Right lobe of liver (tissue), 6 donors: Measurements from ENCODE around the gene ETFA. TPM values are rescaled to one million over a fixed set of nuclear protein-coding genes. Genes with fewer than 3 reads are reported as not detected.

Source experiments
- ATAC-seq, 4 donors: fragments of 200-7000 bp; cut with Tn5 transposase; one replicate each; pipeline ENCODE4 v1.9.1; 2020; ENCODE audit warnings: mild to moderate bottlenecking in 4 of 4, moderate library complexity in 4 of 4
- DNase-seq, 3 donors: peaks; one replicate each; pipeline ENCODE4 v3.0.0-alpha.2; 2020
- H3K27ac ChIP-seq, 3 donors: fragments of 200-600 bp; one replicate each; pipeline ENCODE4 v1.8.0; 2022
- H3K27me3 ChIP-seq, 2 donors: fragments of 200-600 bp; one replicate each; pipeline ENCODE4 v1.8.0; 2022
- H3K36me3 ChIP-seq, 4 donors: fragments of 200-600 bp; sonication (generic) in 1 of 4; one replicate each; pipeline versions ENCODE4 v1.5.1 to v1.8.0; 2017 to 2022; ENCODE audit warnings: control low read depth in 1 of 4
- H3K4me1 ChIP-seq, 4 donors: fragments of 200-600 bp; sonication (generic) in 1 of 4; one replicate each; pipeline versions ENCODE4 v1.5.1 to v1.8.0; 2017 to 2022; ENCODE audit warnings: control low read depth in 1 of 4
- H3K4me3 ChIP-seq, 3 donors: fragments of 200-600 bp; one replicate each; pipeline ENCODE4 v1.8.0; 2022
- H3K9me3 ChIP-seq, 4 donors: fragments of 200-600 bp; sonication (generic) in 1 of 4; one replicate each; pipeline versions ENCODE4 v1.5.1 to v1.8.0; 2017 to 2022; ENCODE audit warnings: control low read depth in 1 of 4
- POLR2A ChIP-seq: fragments of 450-650 bp; IDR thresholded peaks from one replicate; pipeline ENCODE4 v1.6.1; 2017; ENCODE audit warnings: antibody characterized with exemption, mild to moderate bottlenecking
- WGBS: methylation state at CpG from one replicate; pipeline ENCODE4 v1.1.6; 2018; ENCODE audit warnings: low coverage, low lambda C conversion rate; ENCODE audit not compliant: insufficient coverage; ENCODE audit errors: missing lambda C conversion rate; 5-methylcytosine and 5-hydroxymethylcytosine counted together
- intact Hi-C, 2 donors: fragments of 100-400 bp; cut with DNase I; formaldehyde crosslinking; loops; one replicate each; pipeline versions ENCODE4 v1.11.2 to v1.14.1; 2022
- total RNA-seq, 6 experiments: library from RNA; depleted of rRNA in 2 of 6; stranded (reverse); fragments of >200 nt in 2 of 6; fragmentation: NEBNext Ultra II Directional in 3 of 6; extraction: Animal tissue kit (Norgen Biotek cat#: 25700) in 3 of 6; gene quantifications; one replicate each; pipeline versions ENCODE4 v1.1.0 to v1.2.4, GENCODE V29; 2016 to 2023
- TF ChIP-seq, protein P1 (sequence below), 4 donors: fragments of 200-600 bp in 3 of 4; fragments of 450-650 bp in 1 of 4; IDR thresholded peaks; one replicate each; pipeline versions ENCODE4 v1.5.1 to v1.8.0; 2016 to 2022; ENCODE audit warnings: antibody characterized with exemption in 4 of 4, mild to moderate bottlenecking in 2 of 4
- donor health status: DM: no; HTN: yes; CAD: no.
- donor health status: DM: no; HTN: no; CAD: no.
- donor health status: DM: no; HTN: no; CAD: no.
- donor health status: DM: no; HTN: yes; CAD: no.
- donor health status: DM: no; HTN: yes; CAD: no.

The ETFA gene
- total RNA-seq, 6 experiments from 2014 or later, result 208 to 302 (median 274) TPM

DNA sequence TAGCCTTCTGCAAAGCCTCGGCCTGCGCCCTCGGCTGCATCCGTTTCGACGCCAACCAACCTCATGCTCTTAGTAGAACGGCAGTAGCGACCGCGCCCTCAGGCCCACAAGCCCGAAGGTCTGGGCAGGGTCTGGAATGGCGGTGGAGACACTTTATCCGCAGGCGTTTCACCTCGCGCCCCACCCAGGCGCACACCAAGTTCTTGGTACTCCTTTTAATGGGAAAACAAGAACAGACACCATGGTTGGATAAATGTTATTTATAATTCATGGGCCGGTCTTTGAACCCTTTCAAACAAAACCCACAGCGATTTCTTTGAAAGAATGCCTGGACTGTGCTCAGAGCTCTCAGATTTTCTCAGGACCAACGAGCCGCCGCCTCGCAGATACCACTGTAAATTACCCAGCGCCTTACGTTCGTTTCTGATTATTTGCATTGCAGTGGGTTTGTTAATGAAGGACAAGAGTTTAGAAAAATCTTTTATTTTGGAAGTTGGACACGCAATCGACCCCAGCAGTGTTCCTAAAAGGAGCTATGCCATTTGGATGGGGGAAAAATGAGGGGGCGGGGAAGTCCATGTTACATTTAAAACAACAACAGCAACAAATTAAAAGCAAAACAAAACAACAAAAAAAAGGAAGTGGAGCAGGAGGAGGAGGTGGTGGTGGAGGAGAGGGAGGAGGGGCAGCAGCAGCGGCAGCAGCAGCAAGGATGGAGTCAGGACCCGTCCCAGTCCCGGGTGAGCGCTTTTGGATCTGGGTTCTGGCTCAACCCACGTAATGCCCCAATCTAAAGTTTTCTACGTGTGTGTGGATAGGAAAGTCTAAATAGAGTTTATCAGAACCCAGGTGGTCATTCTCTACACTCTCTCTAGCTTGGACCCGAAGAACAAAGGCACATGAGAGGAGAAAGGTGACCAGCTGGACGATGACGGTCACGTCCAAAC lies 24.3 kb upstream of the ETFA start:
- ATAC-seq (no peak), DNase-seq (no peak)
- intact Hi-C loops, result no loop called here
- Histone ChIP-seq H3K27ac (no peak overlapping the region), H3K36me3 (no peaks in the 10 kb centered on the region), H3K4me3 (peak overlapping the region in 1 of 3 donors; percentile 13), H3K27me3 (peaks cover 18 to 59% of the 10 kb centered on the region in 2 donors), H3K9me3 (no peaks in the 10 kb centered on the region), H3K4me1 (peaks cover 0 to 21% (median 0%) of the 10 kb centered on the region in 4 donors)
- WGBS, result 10% methylated on average over 22 of the region's 39 CpGs
- TF ChIP-seq POLR2A, result no peak
- TF ChIP-seq, protein P1, sequence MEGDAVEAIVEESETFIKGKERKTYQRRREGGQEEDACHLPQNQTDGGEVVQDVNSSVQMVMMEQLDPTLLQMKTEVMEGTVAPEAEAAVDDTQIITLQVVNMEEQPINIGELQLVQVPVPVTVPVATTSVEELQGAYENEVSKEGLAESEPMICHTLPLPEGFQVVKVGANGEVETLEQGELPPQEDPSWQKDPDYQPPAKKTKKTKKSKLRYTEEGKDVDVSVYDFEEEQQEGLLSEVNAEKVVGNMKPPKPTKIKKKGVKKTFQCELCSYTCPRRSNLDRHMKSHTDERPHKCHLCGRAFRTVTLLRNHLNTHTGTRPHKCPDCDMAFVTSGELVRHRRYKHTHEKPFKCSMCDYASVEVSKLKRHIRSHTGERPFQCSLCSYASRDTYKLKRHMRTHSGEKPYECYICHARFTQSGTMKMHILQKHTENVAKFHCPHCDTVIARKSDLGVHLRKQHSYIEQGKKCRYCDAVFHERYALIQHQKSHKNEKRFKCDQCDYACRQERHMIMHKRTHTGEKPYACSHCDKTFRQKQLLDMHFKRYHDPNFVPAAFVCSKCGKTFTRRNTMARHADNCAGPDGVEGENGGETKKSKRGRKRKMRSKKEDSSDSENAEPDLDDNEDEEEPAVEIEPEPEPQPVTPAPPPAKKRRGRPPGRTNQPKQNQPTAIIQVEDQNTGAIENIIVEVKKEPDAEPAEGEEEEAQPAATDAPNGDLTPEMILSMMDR (IDR thresholded peaks at IDR 0.05), result no peak

DNA sequence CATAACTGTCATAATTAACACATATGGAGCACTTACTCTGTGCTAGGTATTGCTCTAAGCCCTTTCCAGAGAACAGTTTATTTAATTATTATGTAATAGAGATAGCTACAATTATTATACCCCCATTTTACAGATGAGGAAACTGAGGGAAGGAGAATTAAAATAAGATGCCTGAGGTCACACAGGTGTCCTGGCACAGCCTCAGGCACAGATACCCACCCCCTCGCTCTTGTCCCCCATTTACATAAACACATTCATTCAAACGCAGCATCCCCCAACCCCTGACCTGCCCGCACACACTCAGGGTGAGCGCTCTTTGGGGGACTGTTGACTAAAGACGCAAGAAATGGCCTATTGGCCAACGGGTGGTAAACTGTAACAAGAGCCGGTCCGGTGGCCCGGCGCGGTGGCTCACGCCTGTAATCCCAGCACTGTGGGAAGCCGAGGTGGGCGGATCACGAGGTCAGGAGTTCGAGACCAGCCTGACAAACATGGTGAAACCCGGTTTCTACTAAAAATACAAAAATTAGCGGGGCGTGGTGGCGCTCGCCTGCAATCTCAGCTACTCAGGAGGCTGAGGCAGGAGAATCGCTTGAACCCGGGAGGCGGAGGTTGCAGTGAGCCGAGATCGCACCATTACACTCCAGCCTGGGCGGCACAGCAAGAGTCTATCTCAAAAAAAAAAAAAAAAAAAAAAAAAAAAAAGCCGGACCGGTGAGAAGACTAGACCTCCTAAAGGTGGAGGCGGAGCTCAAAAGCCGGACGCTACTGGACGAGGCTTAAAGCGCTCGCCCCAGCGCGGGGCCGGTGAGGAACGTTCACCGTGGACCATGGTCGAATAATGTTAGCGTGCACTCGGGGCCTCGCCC lies 23.4 kb upstream of the ETFA start:
- 30% methylated on average over 28 of the region's 44 CpGs for WGBS
- no peak for DNase-seq
- H3K9me3 ChIP-seq, result no peaks in the 10 kb centered on the region
- peaks cover 18 to 53% of the 10 kb centered on the region in 2 donors for H3K27me3 ChIP-seq
- H3K4me3 ChIP-seq, result no peak overlapping the region
- no peak overlapping the region for H3K27ac ChIP-seq
- TF ChIP-seq, protein P1 (IDR thresholded peaks at IDR 0.05), result no peak
- no peak for TF ChIP-seq POLR2A
- no peak for ATAC-seq
- H3K4me1 ChIP-seq, result peaks cover 0 to 11% (median 0%) of the 10 kb centered on the region in 4 donors
- intact Hi-C loops, result no loop called here
- H3K36me3 ChIP-seq, result no peaks in the 10 kb centered on the region

DNA sequence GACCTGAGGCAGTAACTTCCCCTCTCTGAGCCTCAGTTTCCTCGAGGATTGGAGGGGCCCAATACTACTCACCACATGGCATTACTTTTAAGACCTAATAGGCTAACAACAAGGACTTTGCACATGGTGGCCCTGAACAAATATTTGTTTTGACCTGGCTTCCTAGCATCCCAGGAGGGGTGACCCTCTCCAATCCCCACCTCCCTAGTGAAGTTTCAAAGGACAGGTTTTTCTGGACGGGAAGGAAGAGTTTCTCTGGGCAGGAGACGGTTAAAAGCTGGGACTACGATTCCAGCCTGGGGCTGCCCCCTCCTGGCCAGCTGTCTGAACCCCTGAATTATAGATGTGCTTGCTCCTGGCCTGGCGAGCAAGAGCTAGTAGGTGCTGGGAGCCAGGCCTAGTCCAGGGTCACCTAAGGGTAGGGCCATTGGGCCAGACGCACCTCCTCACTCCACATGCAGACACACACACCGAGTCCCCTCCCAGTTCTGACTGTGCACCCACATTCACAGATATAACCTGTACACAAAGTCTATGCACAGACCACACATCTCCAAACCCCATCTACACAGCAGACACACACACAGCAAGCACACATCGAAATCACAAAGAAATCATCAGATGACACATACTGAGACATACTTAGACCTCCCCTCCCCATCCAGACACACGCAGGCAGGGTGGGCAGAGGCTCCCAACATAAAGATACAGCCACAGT lies 22.6 kb upstream of the ETFA start:
- Histone ChIP-seq H3K27ac (no peak overlapping the region), H3K9me3 (no peaks in the 10 kb centered on the region), H3K4me1 (peaks cover 0 to 10% (median 0%) of the 10 kb centered on the region in 4 donors), H3K4me3 (no peak overlapping the region), H3K27me3 (peaks cover 18 to 45% of the 10 kb centered on the region in 2 donors), H3K36me3 (no peaks in the 10 kb centered on the region)
- WGBS, result 43% methylated on average over 5 of the region's 9 CpGs
- ATAC-seq, result peak in 2 of 4 donors; percentile 23 to 24
- DNase-seq, result no peak
- intact Hi-C loops, result no loop called here
- TF ChIP-seq POLR2A, result no peak
- TF ChIP-seq, protein P1 (IDR thresholded peaks at IDR 0.05), result peak in 2 of 4 donors; percentile 13 to 21

DNA sequence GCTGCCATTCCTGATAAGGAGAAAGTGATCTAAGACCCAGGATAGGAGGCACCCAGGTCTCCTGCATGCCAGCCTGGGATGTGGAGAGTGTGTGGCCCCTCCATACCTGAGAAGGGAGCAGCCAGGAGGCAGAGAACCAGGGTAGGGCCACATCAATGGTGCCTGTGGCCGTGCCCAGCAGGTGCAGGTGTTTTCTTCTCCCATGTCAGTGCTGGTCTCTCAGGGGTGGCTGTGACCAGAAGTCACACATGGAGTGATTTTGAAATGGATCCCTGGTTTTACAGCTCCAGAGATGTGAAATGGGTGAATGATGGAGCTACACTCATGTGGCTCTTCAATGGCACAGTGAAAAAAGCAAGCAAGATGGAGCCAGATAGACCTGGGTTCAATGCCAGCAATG lies 22.0 kb upstream of the ETFA start:
- H3K36me3 ChIP-seq, result no peaks in the 10 kb centered on the region
- H3K9me3 ChIP-seq, result no peaks in the 10 kb centered on the region
- DNase-seq (no peak), ATAC-seq (no peak)
- no peak overlapping the region for H3K27ac ChIP-seq
- H3K4me1 ChIP-seq, result peaks cover 0 to 9% (median 0%) of the 10 kb centered on the region in 4 donors
- WGBS, result 100% methylated on average over 1 of the region's 1 CpG
- H3K27me3 ChIP-seq, result peaks cover 18 to 39% of the 10 kb centered on the region in 2 donors
- intact Hi-C loops, result no loop called here
- TF ChIP-seq POLR2A, result no peak
- TF ChIP-seq, protein P1 (IDR thresholded peaks at IDR 0.05), result no peak
- H3K4me3 ChIP-seq, result no peak overlapping the region
